Omental fat pad (tissue), 4 donors: Measurements from ENCODE around the gene CYP51A1. TPM values are rescaled to one million over a fixed set of nuclear protein-coding genes. Genes with fewer than 3 reads are reported as not detected.

Experiments used
- ATAC-seq: fragments of 150-250 bp; one replicate; pipeline ENCODE4 v1.9.1; 2016; ENCODE audit warnings: mild to moderate bottlenecking, moderate library complexity; ENCODE audit not compliant: low FRiP score
- DNase-seq: peaks from one replicate; pipeline ENCODE4 v3.0.0-alpha.2; 2019; ENCODE audit warnings: low spot score
- CTCF ChIP-seq, 3 donors: fragments of 450-650 bp; IDR thresholded peaks; one replicate each; pipeline ENCODE4 v1.5.1; 2016 to 2017; ENCODE audit warnings: antibody characterized with exemption in 3 of 3, mild to moderate bottlenecking in 3 of 3, moderate library complexity in 2 of 3
- total RNA-seq, 4 donors: library from RNA; depleted of rRNA; stranded (reverse); fragments of >200 nt; gene quantifications; one replicate each; pipeline ENCODE4 v1.1.0, GENCODE V29; 2016

CYP51A1 gene
- total RNA-seq, 4 donors from 2014 or later = 22.2 to 79.6 (median 32.1) TPM

- no peak for TF ChIP-seq CTCF (IDR thresholded peaks at IDR 0.05)
- DNase-seq (no peak), ATAC-seq (no peak)
These were observed 994 bp upstream of the CYP51A1 start for GRCh38 chr7:92135052-92135889.

DNA sequence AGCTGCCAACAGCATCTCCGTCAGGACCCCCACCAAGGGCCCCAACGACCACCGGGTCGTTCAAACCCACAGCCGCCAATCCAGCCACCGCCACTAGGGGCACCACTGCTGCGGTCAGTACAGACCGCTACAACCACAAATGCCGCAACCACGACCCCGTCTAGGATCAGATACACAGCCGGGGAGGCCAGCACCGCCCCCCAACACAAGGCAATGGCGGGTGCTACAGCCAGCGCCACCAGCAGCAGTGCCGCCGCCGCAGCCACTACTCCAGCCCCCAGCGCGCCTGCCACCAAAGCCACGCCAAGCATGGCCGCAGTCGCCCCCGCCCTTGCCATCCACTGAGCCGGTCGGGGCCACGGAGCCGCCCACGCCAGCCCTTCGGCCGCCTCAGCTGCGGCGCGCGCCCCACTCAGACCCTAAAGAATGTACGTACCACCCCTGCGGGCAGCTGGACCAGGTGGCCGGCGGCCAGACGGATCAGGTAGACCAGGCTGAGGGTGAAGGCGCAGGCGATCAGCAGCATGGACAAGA lies 473 bp downstream of the CYP51A1 start:
- TF ChIP-seq CTCF (IDR thresholded peaks at IDR 0.05) = peak in 2 of 3 donors; percentile 50 to 85
- ATAC-seq = peak; percentile 76
- peak; percentile 62 for DNase-seq

DNA sequence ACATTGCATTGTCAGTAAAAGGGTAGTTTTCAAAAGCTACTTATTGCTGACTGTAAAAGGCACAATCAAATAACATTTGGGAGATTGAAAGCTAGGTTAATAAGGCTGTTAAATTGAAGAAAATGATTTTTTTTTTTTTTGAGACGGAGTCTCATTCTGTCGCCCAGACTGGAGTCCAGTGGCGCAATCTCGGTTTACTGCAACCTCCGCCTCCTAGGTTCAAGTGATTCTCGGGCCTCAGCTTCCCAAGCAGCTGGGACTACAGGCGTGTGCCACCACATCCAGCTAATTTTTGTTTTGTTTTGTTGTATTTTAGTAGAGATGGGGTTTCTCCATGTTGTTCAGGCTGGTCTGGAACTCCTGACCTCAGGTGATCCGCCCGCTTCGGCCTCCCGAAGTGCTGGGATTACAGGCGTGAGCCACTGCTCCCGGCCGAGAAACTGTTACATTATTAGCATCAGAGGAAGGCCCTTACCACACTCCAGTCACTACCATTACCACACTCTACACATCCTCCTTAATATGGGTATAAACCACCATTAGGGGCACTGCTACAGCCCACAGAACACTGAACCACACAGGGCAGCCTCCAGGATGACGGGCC lies 1.0 kb downstream of the CYP51A1 start:
- no peak for TF ChIP-seq CTCF (IDR thresholded peaks at IDR 0.05)
- ATAC-seq (no peak), DNase-seq (no peak)

DNA sequence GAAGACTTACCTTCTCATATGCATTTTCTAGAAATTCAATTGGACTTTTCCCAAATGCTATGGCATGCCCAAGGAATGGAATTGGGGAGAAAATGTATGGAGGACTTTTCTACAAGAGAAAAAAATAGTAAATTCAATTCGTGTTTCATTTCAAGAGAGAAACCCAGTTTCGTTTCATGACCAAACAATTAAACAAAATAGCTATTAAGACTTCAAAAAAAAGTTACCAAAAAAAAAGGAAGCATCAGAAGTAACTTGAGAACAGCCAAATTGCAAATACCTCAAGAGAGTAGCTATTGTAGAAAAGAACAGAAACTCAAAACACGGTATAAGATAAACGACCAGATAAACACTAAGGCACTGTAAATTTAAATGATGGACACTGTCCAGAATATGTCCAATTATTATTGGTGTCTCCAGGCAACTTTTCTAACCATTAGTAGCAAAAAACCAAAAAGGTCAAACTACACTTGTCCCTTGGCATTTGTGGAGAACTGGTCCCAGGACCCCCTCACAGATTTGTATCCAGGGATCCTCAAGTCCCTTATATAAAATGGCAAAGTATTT lies 2.4 kb downstream of the CYP51A1 start:
- ATAC-seq (no peak), DNase-seq (no peak)
- no peak for TF ChIP-seq CTCF (IDR thresholded peaks at IDR 0.05)

GRCh38 chr7:92131093-92131492 lies 3.2 kb downstream of the CYP51A1 start:
- no peak for ATAC-seq
- no peak for TF ChIP-seq CTCF (IDR thresholded peaks at IDR 0.05)
- no peak for DNase-seq

DNA sequence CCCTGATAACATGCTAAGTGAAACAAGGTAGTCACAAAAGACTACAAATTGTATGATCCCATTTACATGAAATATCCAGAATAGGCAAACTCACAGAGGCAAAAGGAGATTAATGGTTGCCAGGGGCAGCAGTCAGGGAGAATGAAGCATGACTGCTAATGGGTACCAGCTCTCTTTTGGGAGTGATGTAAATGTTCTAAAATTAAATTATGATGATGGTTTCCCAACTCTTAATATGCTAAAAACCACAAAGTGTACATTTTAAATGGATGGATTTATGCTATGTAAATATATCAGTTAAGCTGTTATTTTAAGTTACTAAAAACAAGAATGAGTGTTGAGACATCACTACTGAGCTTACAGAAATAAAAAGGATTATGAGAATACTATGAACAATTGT lies 12.6 kb downstream of the CYP51A1 start:
- DNase-seq (no peak), ATAC-seq (no peak)
- no peak for TF ChIP-seq CTCF (IDR thresholded peaks at IDR 0.05)
